ENCODE results near the gene MED9.

DNA sequence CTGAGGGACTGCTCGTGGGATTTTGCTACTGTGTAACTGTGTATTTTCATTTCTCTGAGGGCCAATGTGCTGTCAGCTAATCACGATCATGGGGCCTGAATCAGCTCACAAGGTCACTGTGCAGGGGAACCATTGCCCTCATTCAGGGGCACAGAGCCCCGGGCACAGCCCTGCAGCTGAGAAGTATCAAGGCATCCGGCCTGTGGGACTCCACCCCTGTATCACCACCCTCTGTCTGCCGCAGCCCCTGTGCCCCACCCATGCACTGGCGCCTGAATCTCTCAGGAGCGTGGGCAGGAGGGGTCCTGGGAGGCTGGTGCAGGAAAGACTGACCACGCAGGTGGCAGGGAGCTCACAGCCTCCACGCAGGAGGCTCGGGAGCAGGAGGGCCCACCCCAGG lies 62.8 kb downstream of the MED9 start:
- TF ChIP-seq, protein P1, sequence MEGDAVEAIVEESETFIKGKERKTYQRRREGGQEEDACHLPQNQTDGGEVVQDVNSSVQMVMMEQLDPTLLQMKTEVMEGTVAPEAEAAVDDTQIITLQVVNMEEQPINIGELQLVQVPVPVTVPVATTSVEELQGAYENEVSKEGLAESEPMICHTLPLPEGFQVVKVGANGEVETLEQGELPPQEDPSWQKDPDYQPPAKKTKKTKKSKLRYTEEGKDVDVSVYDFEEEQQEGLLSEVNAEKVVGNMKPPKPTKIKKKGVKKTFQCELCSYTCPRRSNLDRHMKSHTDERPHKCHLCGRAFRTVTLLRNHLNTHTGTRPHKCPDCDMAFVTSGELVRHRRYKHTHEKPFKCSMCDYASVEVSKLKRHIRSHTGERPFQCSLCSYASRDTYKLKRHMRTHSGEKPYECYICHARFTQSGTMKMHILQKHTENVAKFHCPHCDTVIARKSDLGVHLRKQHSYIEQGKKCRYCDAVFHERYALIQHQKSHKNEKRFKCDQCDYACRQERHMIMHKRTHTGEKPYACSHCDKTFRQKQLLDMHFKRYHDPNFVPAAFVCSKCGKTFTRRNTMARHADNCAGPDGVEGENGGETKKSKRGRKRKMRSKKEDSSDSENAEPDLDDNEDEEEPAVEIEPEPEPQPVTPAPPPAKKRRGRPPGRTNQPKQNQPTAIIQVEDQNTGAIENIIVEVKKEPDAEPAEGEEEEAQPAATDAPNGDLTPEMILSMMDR (conservative IDR thresholded peaks at IDR 0.05; ENCODE audit: low read depth, low read length): no peak
- no peak for TF ChIP-seq EZH2 (IDR thresholded peaks at IDR 0.05; ENCODE audit: low read length, unreplicated experiment)

All from PC-3 (cell line).